22Rv1 (cell line): ENCODE data around the gene UTY.

Experiments used
- ZFX ChIP-seq: fragments of 450-650 bp; IDR thresholded peaks from 2 replicates; pipeline ENCODE4 v1.6.1; 2017; ENCODE audit warnings: antibody characterized with exemption, borderline replicate concordance
- TF ChIP-seq, protein P1 (sequence below): fragments of 450-650 bp; IDR thresholded peaks from 2 replicates; pipeline ENCODE4 v1.5.1; 2017; ENCODE audit warnings: mild to moderate bottlenecking

DNA sequence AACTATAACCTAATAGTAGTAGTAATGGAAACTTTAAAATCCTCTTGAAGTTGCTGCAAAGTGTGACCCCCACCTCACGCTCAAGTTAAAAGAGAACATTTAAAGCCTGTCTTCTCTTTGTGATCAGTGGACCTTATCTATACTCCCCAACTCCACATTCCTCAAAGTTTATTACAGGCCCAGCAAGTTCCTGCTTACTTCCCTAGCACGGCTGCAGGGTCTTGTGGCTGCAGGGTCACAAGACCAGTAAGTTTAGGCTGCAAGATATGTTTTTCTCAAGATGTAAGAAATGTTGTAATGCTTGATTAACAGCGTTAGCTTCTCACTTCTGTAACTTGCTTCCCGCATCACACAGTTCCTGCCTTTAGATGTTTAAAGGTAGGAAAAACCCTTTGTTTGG is 141.1 kb downstream of the UTY start:
- TF ChIP-seq ZFX, result no peak
- TF ChIP-seq, protein P1, sequence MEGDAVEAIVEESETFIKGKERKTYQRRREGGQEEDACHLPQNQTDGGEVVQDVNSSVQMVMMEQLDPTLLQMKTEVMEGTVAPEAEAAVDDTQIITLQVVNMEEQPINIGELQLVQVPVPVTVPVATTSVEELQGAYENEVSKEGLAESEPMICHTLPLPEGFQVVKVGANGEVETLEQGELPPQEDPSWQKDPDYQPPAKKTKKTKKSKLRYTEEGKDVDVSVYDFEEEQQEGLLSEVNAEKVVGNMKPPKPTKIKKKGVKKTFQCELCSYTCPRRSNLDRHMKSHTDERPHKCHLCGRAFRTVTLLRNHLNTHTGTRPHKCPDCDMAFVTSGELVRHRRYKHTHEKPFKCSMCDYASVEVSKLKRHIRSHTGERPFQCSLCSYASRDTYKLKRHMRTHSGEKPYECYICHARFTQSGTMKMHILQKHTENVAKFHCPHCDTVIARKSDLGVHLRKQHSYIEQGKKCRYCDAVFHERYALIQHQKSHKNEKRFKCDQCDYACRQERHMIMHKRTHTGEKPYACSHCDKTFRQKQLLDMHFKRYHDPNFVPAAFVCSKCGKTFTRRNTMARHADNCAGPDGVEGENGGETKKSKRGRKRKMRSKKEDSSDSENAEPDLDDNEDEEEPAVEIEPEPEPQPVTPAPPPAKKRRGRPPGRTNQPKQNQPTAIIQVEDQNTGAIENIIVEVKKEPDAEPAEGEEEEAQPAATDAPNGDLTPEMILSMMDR, result no peak
